ENCODE results near the gene ANAPC5. TPM values are rescaled to one million over a fixed set of nuclear protein-coding genes. Genes with fewer than 3 reads are reported as not detected.
"Not testable (repeated sequence)": the region's sequence is repeated elsewhere in the genome, so short reads cannot be mapped to it uniquely, and the experiment has no call there.

ANAPC5 gene
- total RNA-seq, 1 donor from 2014 or later: 79.7 TPM

GRCh38 chr12:121325922-121326396, 26.3 kb downstream of the ANAPC5 start:
- ATAC-seq: no peak
- no peak overlapping the region for H3K27ac ChIP-seq
- no peak for DNase-seq
- H3K9me3 ChIP-seq: no peaks in the 10 kb centered on the region
- peaks cover 96% of the 10 kb centered on the region for H3K36me3 ChIP-seq
- intact Hi-C loops (cut with DNase I): no loop called here
- H3K27me3 ChIP-seq (ENCODE audit: low read depth): no peaks in the 10 kb centered on the region
- no peak overlapping the region for H3K4me3 ChIP-seq
- H3K4me1 ChIP-seq: peaks cover 15% of the 10 kb centered on the region
- TF ChIP-seq, protein P1, sequence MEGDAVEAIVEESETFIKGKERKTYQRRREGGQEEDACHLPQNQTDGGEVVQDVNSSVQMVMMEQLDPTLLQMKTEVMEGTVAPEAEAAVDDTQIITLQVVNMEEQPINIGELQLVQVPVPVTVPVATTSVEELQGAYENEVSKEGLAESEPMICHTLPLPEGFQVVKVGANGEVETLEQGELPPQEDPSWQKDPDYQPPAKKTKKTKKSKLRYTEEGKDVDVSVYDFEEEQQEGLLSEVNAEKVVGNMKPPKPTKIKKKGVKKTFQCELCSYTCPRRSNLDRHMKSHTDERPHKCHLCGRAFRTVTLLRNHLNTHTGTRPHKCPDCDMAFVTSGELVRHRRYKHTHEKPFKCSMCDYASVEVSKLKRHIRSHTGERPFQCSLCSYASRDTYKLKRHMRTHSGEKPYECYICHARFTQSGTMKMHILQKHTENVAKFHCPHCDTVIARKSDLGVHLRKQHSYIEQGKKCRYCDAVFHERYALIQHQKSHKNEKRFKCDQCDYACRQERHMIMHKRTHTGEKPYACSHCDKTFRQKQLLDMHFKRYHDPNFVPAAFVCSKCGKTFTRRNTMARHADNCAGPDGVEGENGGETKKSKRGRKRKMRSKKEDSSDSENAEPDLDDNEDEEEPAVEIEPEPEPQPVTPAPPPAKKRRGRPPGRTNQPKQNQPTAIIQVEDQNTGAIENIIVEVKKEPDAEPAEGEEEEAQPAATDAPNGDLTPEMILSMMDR (IDR thresholded peaks at IDR 0.05): no peak

GRCh38 chr12:121323908-121324307, 28.3 kb downstream of the ANAPC5 start:
- no peak for ATAC-seq
- TF ChIP-seq, protein P1 (IDR thresholded peaks at IDR 0.05): no peak
- peaks cover 93% of the 10 kb centered on the region for H3K36me3 ChIP-seq

DNA sequence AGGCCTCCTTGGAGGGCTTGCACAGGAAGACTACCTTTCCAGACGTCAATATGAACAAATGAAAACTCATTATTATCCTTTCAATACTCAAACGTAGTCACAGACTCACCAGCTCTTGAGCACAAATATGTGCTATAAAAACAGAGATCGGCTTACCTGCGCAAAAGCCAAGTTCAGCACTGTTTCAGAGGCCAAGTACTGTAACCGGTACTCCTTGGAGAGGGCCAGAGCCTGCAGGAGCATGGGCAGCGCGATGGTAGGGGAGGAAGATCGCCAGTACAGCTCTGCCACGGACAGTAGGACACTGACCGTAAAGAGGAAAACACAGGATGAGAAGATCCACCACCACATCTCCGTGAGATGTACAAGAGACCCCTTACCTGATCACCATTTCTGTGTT, 34.1 kb downstream of the ANAPC5 start:
- TF ChIP-seq, protein P1 (IDR thresholded peaks at IDR 0.05): no peak
- Histone ChIP-seq H3K27me3 (ENCODE audit: low read depth) (no peaks in the 10 kb centered on the region), H3K36me3 (peaks cover 69% of the 10 kb centered on the region), H3K27ac (no peak overlapping the region), H3K4me3 (no peak overlapping the region), H3K9me3 (no peaks in the 10 kb centered on the region), H3K4me1 (peaks cover 9% of the 10 kb centered on the region)
- DNase-seq (no peak), ATAC-seq (no peak)
- intact Hi-C loops (cut with DNase I): no loop called here

More at GRCh38 chr12:121323908-121324307, 28.3 kb downstream of the ANAPC5 start:
- Histone ChIP-seq H3K9me3 (no peaks in the 10 kb centered on the region), H3K27me3 (ENCODE audit: low read depth) (no peaks in the 10 kb centered on the region), H3K4me3 (no peak overlapping the region), H3K27ac (no peak overlapping the region), H3K4me1 (peaks cover 15% of the 10 kb centered on the region)
- no peak for DNase-seq
- intact Hi-C loops (cut with DNase I): no loop called here

DNA sequence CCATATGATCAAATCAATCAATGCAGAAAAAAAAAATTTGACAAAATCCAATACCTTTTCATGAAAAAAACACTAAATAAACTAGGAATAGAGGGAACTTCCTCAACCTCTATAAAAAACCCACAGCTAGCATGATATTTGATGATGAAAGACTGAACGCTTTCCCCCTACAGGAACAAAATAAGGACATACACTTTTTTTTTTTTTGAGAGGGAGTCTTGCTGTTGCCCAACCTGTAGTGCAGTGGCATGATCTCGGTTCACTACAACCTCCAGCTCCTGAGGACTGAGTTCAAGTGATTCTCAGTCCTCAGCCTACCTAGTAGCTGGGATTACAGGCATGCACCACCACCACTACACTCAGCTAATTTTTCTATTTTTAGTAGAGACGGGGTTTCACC, 37.8 kb downstream of the ANAPC5 start:
- Histone ChIP-seq H3K9me3 (no peaks in the 10 kb centered on the region), H3K4me3 (no peak overlapping the region), H3K27me3 (ENCODE audit: low read depth) (no peaks in the 10 kb centered on the region), H3K36me3 (peaks cover 66% of the 10 kb centered on the region), H3K4me1 (peaks cover 9% of the 10 kb centered on the region), H3K27ac (no peak overlapping the region)
- no peak for DNase-seq
- intact Hi-C loops (cut with DNase I): no loop called here
- ATAC-seq: peak in 1 of 2 donors; percentile 38
- TF ChIP-seq, protein P1 (IDR thresholded peaks at IDR 0.05): no peak

DNA sequence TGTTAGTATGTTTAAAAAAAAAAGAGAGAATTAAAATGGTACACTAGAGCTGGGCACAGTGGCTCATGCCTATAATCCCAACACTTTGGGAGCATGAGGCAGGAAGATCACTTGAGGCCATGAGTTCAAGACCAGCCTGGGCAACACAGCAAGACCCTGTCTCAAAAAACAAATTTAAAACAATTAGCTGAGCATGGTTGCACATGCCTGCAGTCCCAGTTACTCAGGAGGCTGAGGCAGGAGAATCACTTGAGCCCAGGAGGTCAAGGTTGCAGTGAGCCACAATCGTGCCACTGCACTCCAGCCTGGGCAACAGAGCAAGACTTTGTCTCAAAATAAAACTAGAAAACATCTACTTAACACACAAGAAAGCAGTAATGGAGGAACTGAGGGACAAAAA, 42.0 kb downstream of the ANAPC5 start:
- H3K4me3 ChIP-seq; ATAC-seq; intact Hi-C loops (cut with DNase I): not testable (repeated sequence)

DNA sequence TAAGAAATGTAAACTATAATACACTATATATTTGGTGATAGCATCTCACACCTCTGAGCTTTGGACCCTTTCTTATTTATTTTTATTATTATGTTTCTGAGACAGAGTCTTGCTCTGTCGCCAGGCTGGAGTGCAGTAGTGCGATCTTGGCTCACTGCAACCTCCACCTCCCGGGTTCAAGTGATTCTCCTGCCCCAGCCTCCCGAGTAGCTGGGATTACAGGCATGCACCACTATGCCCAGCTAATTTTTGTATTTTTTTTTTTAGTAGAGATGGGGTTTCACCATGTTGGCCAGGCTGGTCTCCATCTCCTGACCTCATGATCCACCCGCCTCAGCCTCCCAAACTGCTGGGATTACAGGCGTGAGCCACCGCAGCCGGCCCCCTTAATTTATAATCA, 44.8 kb downstream of the ANAPC5 start:
- H3K27me3 ChIP-seq (ENCODE audit: low read depth); DNase-seq; H3K4me1 ChIP-seq; H3K4me3 ChIP-seq; H3K27ac ChIP-seq; intact Hi-C loops (cut with DNase I); ATAC-seq; H3K9me3 ChIP-seq: not testable (repeated sequence)
- peaks cover 43% of the 10 kb centered on the region for H3K36me3 ChIP-seq

More for the DNA sequence above, 42.0 kb downstream of the ANAPC5 start:
- not testable (repeated sequence) for DNase-seq; H3K27ac ChIP-seq; H3K4me1 ChIP-seq; H3K9me3 ChIP-seq; H3K27me3 ChIP-seq (ENCODE audit: low read depth)
- H3K36me3 ChIP-seq: peaks cover 49% of the 10 kb centered on the region

DNA sequence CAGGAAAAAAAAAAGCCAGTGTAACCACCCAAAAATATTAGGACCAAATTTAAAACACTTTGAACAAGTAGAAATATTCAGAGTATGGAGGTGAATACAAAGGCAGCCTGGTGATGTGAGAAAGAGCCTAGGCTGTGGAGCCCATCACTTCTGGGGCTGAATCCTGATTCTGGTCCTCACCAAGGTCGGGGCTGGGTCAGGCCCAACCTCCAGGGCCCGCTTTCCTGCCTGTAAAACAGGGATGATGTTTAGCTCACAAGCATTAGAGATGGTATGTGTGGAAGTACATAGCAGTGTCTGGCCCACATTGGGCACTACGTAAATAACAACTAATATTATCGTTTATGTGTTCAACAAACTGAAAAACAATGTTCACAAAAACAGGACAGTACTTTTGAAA, 47.9 kb downstream of the ANAPC5 start:
- intact Hi-C loops (cut with DNase I): no loop called here
- DNase-seq (no peak), ATAC-seq (no peak)
- H3K4me1 ChIP-seq: peaks cover 7% of the 10 kb centered on the region
- peaks cover 18% of the 10 kb centered on the region for H3K36me3 ChIP-seq
- no peak overlapping the region for H3K4me3 ChIP-seq
- H3K27me3 ChIP-seq (ENCODE audit: low read depth): no peaks in the 10 kb centered on the region
- no peaks in the 10 kb centered on the region for H3K9me3 ChIP-seq
- TF ChIP-seq, protein P1 (IDR thresholded peaks at IDR 0.05): no peak
- H3K27ac ChIP-seq: no peak overlapping the region
